Neural cell (in vitro differentiated cells): ENCODE data around the gene CACNA2D1. TPM values are rescaled to one million over a fixed set of nuclear protein-coding genes. Genes with fewer than 3 reads are reported as not detected.

Experiments used
- H2AFZ ChIP-seq: fragments of 200-600, 300-800 bp; sonication (generic), shearing (Covaris generic); 2 replicates; pipeline ENCODE4 v1.6.0; 2014; ENCODE audit warnings: low read depth, mild to moderate bottlenecking, antibody characterized with exemption, low read length, moderate library complexity
- H3F3A ChIP-seq: fragments of 200-600 bp; shearing (Covaris generic); 2 replicates; pipeline ENCODE4 v1.6.1; 2016; ENCODE audit warnings: mild to moderate bottlenecking, moderate library complexity, mixed read lengths, antibody characterized with exemption, low read length; ENCODE audit not compliant: insufficient read depth, poor library complexity, severe bottlenecking
- H3K27ac ChIP-seq: fragments of 200-600, 300-800 bp; sonication (generic), shearing (Covaris generic); 2 replicates; pipeline ENCODE4 v1.5.1; 2014; ENCODE audit warnings: mild to moderate bottlenecking, low read length, moderate library complexity
- H3K27me3 ChIP-seq: fragments of 300-800, 200-600 bp; sonication (generic), shearing (Covaris generic); 2 replicates; pipeline ENCODE4 v1.6.0; 2014; ENCODE audit warnings: mild to moderate bottlenecking, low read depth, low read length, moderate library complexity; ENCODE audit not compliant: insufficient read depth
- H3K36me3 ChIP-seq: fragments of 300-800, 200-600 bp; sonication (generic), shearing (Covaris generic); 2 replicates; pipeline ENCODE4 v1.5.1; 2014; ENCODE audit warnings: mild to moderate bottlenecking, antibody characterized with exemption, low read length, moderate library complexity; ENCODE audit not compliant: insufficient read depth
- H3K4me2 ChIP-seq: fragments of 300-800, 200-600 bp; sonication (generic), shearing (Covaris generic); 2 replicates; pipeline ENCODE4 v1.6.0; 2014; ENCODE audit warnings: mild to moderate bottlenecking, low read length
- H3K4me3 ChIP-seq: fragments of 300-800, 200-600 bp; sonication (generic), shearing (Covaris generic); 2 replicates; pipeline ENCODE4 v1.5.1; 2014; ENCODE audit warnings: mild to moderate bottlenecking, low read length, moderate library complexity
- H3K79me2 ChIP-seq: fragments of 200-600 bp; shearing (Covaris generic); replicated peaks from 2 replicates; pipeline ENCODE4 v1.6.0; 2014; ENCODE audit warnings: mild to moderate bottlenecking, low read length, moderate library complexity; ENCODE audit not compliant: insufficient read depth
- H3K9ac ChIP-seq: fragments of 300-800, 200-600 bp; sonication (generic), shearing (Covaris generic); 2 replicates; pipeline ENCODE4 v1.6.1; 2016; ENCODE audit warnings: mild to moderate bottlenecking, low read length, mixed read lengths
- H3K9me2 ChIP-seq: fragments of 200-600 bp; shearing (Covaris generic); 2 replicates; pipeline ENCODE4 v1.6.1; 2016; ENCODE audit warnings: mild to moderate bottlenecking, low read length, mixed read lengths; ENCODE audit not compliant: insufficient read depth
- H3K9me3 ChIP-seq: fragments of 200-600, 300-800 bp; sonication (generic), shearing (Covaris generic); 2 replicates; pipeline ENCODE4 v1.6.1; 2016; ENCODE audit warnings: mild to moderate bottlenecking, mixed run types, low read length, moderate library complexity, mixed read lengths
- H4K20me1 ChIP-seq: fragments of 200-600 bp; shearing (Covaris generic); 2 replicates; pipeline ENCODE4 v1.6.1; 2016; ENCODE audit warnings: mild to moderate bottlenecking, mixed run types; ENCODE audit not compliant: insufficient read depth
- CTCF ChIP-seq: fragments of 450-650 bp; IDR thresholded peaks from 2 replicates; pipeline ENCODE4 v1.5.1; 2014; ENCODE audit warnings: antibody characterized with exemption, mild to moderate bottlenecking, moderate library complexity; ENCODE audit not compliant: poor library complexity, severe bottlenecking
- EP300 ChIP-seq: fragments of 450-650 bp; conservative IDR thresholded peaks from 2 replicates; pipeline ENCODE4 v1.6.1; 2014; ENCODE audit warnings: antibody characterized with exemption, mild to moderate bottlenecking, moderate library complexity; ENCODE audit not compliant: poor library complexity, severe bottlenecking
- EZH2 ChIP-seq: fragments of 200-600, 300-800 bp; shearing (Covaris generic), sonication (generic); IDR thresholded peaks from 2 replicates; pipeline ENCODE4 v1.6.1; 2014; ENCODE audit warnings: antibody characterized with exemption, low read length, borderline replicate concordance, mild to moderate bottlenecking; ENCODE audit not compliant: insufficient read depth, poor library complexity, severe bottlenecking
- MXI1 ChIP-seq: fragments of 450-650 bp; conservative IDR thresholded peaks from 2 replicates; pipeline ENCODE4 v1.6.1; 2014; ENCODE audit warnings: antibody characterized with exemption, mild to moderate bottlenecking; ENCODE audit not compliant: poor library complexity, severe bottlenecking
- POLR2AphosphoS5 ChIP-seq: IDR thresholded peaks from 2 replicates; pipeline ENCODE4 v1.6.1; 2012
- RAD21 ChIP-seq: fragments of 450-650 bp; conservative IDR thresholded peaks from 2 replicates; pipeline ENCODE4 v1.6.1; 2014; ENCODE audit warnings: antibody characterized with exemption, mild to moderate bottlenecking, moderate library complexity
- SMC3 ChIP-seq: fragments of 450-650 bp; conservative IDR thresholded peaks from 2 replicates; pipeline ENCODE4 v1.6.1; 2014; ENCODE audit warnings: antibody characterized with exemption, mild to moderate bottlenecking, moderate library complexity; ENCODE audit not compliant: poor library complexity
- TAF1 ChIP-seq: IDR thresholded peaks from 2 replicates; pipeline ENCODE4 v1.6.1; 2012; ENCODE audit warnings: low read depth
- polyA plus RNA-seq: library from polyadenylated mRNA; depleted of rRNA; stranded (reverse); fragments of >200 nt; gene quantifications from 2 replicates; pipeline ENCODE4 v1.2.3, GENCODE V29; 2014
- TF ChIP-seq, protein P1 (sequence below): IDR thresholded peaks from 2 replicates; pipeline ENCODE4 v1.6.1; 2012; ENCODE audit warnings: borderline replicate concordance

The CACNA2D1 gene
- polyA plus RNA-seq, 1 donor from 2014 or later = 7.0 TPM

DNA sequence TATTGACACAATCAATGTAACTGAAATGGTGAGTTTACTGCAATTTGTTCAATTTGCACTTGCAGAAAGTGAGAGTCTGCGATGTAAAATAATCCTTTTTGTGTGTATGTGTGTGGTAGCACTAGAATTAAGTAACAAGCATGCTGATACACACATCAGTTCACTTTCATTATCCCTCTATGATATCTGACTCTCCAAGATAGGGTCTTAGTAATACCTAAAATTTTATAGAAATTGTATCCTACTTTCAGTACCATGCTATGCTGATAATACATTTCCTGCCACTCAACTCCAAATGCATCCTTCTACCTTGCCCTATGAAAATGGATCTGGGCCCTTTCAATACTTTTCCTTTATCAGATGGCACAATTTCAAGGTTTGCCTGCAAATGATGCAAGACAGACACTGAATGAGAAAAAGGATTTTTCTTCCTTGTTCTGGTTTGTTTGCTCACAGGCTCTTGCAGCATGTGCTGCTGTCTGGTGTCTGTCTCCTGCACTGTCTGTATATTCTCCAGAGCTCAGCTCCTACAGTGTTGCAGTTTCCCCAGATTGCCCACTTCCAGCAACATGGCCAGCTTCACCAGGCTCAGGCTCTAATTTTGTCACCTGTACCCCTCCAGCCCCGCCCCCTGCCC, 375.8 kb downstream of the CACNA2D1 start:
- no peak overlapping the region for H3K27ac ChIP-seq
- no peaks in the 10 kb centered on the region for H3K9me2 ChIP-seq
- no peaks in the 10 kb centered on the region for H4K20me1 ChIP-seq
- H3K9me3 ChIP-seq = no peaks in the 10 kb centered on the region
- H3K36me3 ChIP-seq = no peaks in the 10 kb centered on the region
- H3K4me3 ChIP-seq = no peak overlapping the region
- no peaks in the 10 kb centered on the region for H3F3A ChIP-seq
- TF ChIP-seq MXI1 = no peak
- no peak for TF ChIP-seq SMC3
- no peak for TF ChIP-seq TAF1
- no peak for TF ChIP-seq EZH2
- TF ChIP-seq CTCF = no peak
- TF ChIP-seq POLR2AphosphoS5 = no peak
- TF ChIP-seq RAD21 = no peak
- no peak for TF ChIP-seq EP300
- TF ChIP-seq, protein P1, sequence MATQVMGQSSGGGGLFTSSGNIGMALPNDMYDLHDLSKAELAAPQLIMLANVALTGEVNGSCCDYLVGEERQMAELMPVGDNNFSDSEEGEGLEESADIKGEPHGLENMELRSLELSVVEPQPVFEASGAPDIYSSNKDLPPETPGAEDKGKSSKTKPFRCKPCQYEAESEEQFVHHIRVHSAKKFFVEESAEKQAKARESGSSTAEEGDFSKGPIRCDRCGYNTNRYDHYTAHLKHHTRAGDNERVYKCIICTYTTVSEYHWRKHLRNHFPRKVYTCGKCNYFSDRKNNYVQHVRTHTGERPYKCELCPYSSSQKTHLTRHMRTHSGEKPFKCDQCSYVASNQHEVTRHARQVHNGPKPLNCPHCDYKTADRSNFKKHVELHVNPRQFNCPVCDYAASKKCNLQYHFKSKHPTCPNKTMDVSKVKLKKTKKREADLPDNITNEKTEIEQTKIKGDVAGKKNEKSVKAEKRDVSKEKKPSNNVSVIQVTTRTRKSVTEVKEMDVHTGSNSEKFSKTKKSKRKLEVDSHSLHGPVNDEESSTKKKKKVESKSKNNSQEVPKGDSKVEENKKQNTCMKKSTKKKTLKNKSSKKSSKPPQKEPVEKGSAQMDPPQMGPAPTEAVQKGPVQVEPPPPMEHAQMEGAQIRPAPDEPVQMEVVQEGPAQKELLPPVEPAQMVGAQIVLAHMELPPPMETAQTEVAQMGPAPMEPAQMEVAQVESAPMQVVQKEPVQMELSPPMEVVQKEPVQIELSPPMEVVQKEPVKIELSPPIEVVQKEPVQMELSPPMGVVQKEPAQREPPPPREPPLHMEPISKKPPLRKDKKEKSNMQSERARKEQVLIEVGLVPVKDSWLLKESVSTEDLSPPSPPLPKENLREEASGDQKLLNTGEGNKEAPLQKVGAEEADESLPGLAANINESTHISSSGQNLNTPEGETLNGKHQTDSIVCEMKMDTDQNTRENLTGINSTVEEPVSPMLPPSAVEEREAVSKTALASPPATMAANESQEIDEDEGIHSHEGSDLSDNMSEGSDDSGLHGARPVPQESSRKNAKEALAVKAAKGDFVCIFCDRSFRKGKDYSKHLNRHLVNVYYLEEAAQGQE = no peak
- no peak overlapping the region for H3K9ac ChIP-seq
- no peak overlapping the region for H2AFZ ChIP-seq
- H3K79me2 ChIP-seq = no peaks in the 10 kb centered on the region
- H3K4me2 ChIP-seq = no peak overlapping the region
- H3K27me3 ChIP-seq = no peaks in the 10 kb centered on the region

GRCh38 chr7:82057476-82057875, 386.1 kb downstream of the CACNA2D1 start:
- Histone ChIP-seq H4K20me1 (no peaks in the 10 kb centered on the region), H2AFZ (no peak overlapping the region), H3K4me3 (no peak overlapping the region), H3K4me2 (no peak overlapping the region), H3F3A (no peaks in the 10 kb centered on the region), H3K9me2 (no peaks in the 10 kb centered on the region), H3K36me3 (no peaks in the 10 kb centered on the region), H3K9ac (no peak overlapping the region), H3K27ac (no peak overlapping the region), H3K79me2 (no peaks in the 10 kb centered on the region), H3K27me3 (no peaks in the 10 kb centered on the region), H3K9me3 (no peaks in the 10 kb centered on the region)
- TF ChIP-seq POLR2AphosphoS5 (no peak), TAF1 (no peak), EZH2 (no peak)
